ACC112 (cell line): Measurements from ENCODE around the gene USP31.

Experiments
- H2AFZ ChIP-seq: fragments of 200-600 bp; sonication (generic); one replicate; pipeline ENCODE4 v1.6.0; 2017; ENCODE audit warnings: antibody characterized with exemption, low read length; ENCODE audit not compliant: unreplicated experiment
- H3K27ac ChIP-seq: fragments of 200-600 bp; sonication (generic); 2 replicates; pipeline ENCODE4 v1.5.1; 2014; ENCODE audit warnings: low read depth, mild to moderate bottlenecking, antibody characterized with exemption, low read length, moderate library complexity
- H3K27me3 ChIP-seq: fragments of 200-600 bp; sonication (generic); 2 replicates; pipeline ENCODE4 v1.6.1; 2014; ENCODE audit warnings: mild to moderate bottlenecking, antibody characterized with exemption, low read length, moderate library complexity, mixed read lengths; ENCODE audit not compliant: insufficient read depth
- H3K36me3 ChIP-seq: fragments of 200-600 bp; sonication (generic); 2 replicates; pipeline ENCODE4 v1.6.1; 2016; ENCODE audit warnings: mild to moderate bottlenecking, antibody characterized with exemption, low read length, moderate library complexity, mixed read lengths; ENCODE audit not compliant: insufficient read depth
- H3K4me1 ChIP-seq: fragments of 200-600 bp; sonication (generic); one replicate; pipeline ENCODE4 v1.6.1; 2016; ENCODE audit warnings: low read length, mixed read lengths; ENCODE audit not compliant: insufficient read depth, unreplicated experiment, control insufficient read depth
- H3K4me3 ChIP-seq: fragments of 200-600 bp; sonication (generic); 2 replicates; pipeline ENCODE4 v1.5.1; 2014; ENCODE audit warnings: mild to moderate bottlenecking, low read depth, low read length
- H3K79me2 ChIP-seq: fragments of 200-600 bp; sonication (generic); one replicate; pipeline ENCODE4 v1.6.0; 2016; ENCODE audit warnings: low read length; ENCODE audit not compliant: control insufficient read depth, unreplicated experiment, insufficient read depth

USP31 gene

GRCh38 chr16:23040246-23040645 lies 109.0 kb downstream of the USP31 start:
- no peaks in the 10 kb centered on the region for H3K36me3 ChIP-seq
- peaks cover 26% of the 10 kb centered on the region; the same call in 1 of the 2 replicates for H3K27me3 ChIP-seq
- no peaks in the 10 kb centered on the region for H3K79me2 ChIP-seq
- no peaks in the 10 kb centered on the region for H3K4me1 ChIP-seq
- H3K27ac ChIP-seq: no peak overlapping the region
- H2AFZ ChIP-seq: no peak overlapping the region
- no peak overlapping the region for H3K4me3 ChIP-seq

- H3K27ac ChIP-seq: no peak overlapping the region
- H3K4me1 ChIP-seq: no peaks in the 10 kb centered on the region
- H3K4me3 ChIP-seq: no peak overlapping the region
- peaks cover 21% of the 10 kb centered on the region; the same call in 1 of the 2 replicates for H3K27me3 ChIP-seq
- H3K79me2 ChIP-seq: no peaks in the 10 kb centered on the region
- H2AFZ ChIP-seq: no peak overlapping the region
- H3K36me3 ChIP-seq: no peaks in the 10 kb centered on the region
Observed at GRCh38 chr16:23039118-23039517, 110.1 kb downstream of the USP31 start.

GRCh38 chr16:23035240-23035639 lies 114.0 kb downstream of the USP31 start:
- Histone ChIP-seq H2AFZ (no peak overlapping the region), H3K4me3 (no peak overlapping the region), H3K79me2 (no peaks in the 10 kb centered on the region), H3K27ac (no peak overlapping the region), H3K36me3 (no peaks in the 10 kb centered on the region), H3K27me3 (peaks cover 22% of the 10 kb centered on the region; the same call in 1 of the 2 replicates), H3K4me1 (no peaks in the 10 kb centered on the region)

GRCh38 chr16:23031508-23032098 lies 117.6 kb downstream of the USP31 start:
- Histone ChIP-seq H3K79me2 (no peaks in the 10 kb centered on the region), H3K4me3 (no peak overlapping the region), H3K27ac (no peak overlapping the region), H2AFZ (no peak overlapping the region), H3K36me3 (no peaks in the 10 kb centered on the region), H3K27me3 (peaks cover 30% of the 10 kb centered on the region), H3K4me1 (no peaks in the 10 kb centered on the region)

GRCh38 chr16:23029733-23030420 lies 119.4 kb downstream of the USP31 start:
- Histone ChIP-seq H3K27ac (no peak overlapping the region), H3K79me2 (no peaks in the 10 kb centered on the region), H3K4me1 (no peaks in the 10 kb centered on the region), H3K4me3 (no peak overlapping the region), H3K27me3 (peaks cover 36% of the 10 kb centered on the region), H3K36me3 (no peaks in the 10 kb centered on the region), H2AFZ (no peak overlapping the region)

GRCh38 chr16:23027386-23027785 lies 121.9 kb downstream of the USP31 start:
- Histone ChIP-seq H3K27me3 (peaks cover 42% of the 10 kb centered on the region), H3K79me2 (no peaks in the 10 kb centered on the region), H2AFZ (no peak overlapping the region), H3K36me3 (no peaks in the 10 kb centered on the region), H3K27ac (no peak overlapping the region), H3K4me1 (no peaks in the 10 kb centered on the region), H3K4me3 (no peak overlapping the region)

GRCh38 chr16:23026784-23027362 lies 122.4 kb downstream of the USP31 start:
- Histone ChIP-seq H3K27me3 (peaks cover 42% of the 10 kb centered on the region), H3K27ac (no peak overlapping the region), H3K36me3 (no peaks in the 10 kb centered on the region), H3K4me3 (no peak overlapping the region), H3K4me1 (no peaks in the 10 kb centered on the region), H2AFZ (no peak overlapping the region), H3K79me2 (no peaks in the 10 kb centered on the region)

- Histone ChIP-seq H3K79me2 (no peaks in the 10 kb centered on the region), H2AFZ (no peak overlapping the region), H3K36me3 (no peaks in the 10 kb centered on the region), H3K27me3 (peaks cover 40% of the 10 kb centered on the region), H3K4me1 (no peaks in the 10 kb centered on the region), H3K27ac (no peak overlapping the region), H3K4me3 (no peak overlapping the region)
Observed at GRCh38 chr16:23025692-23026307, 123.5 kb downstream of the USP31 start.

- no peak overlapping the region for H2AFZ ChIP-seq
- H3K4me1 ChIP-seq: no peaks in the 10 kb centered on the region
- no peaks in the 10 kb centered on the region for H3K36me3 ChIP-seq
- H3K79me2 ChIP-seq: no peaks in the 10 kb centered on the region
- H3K27ac ChIP-seq: no peak overlapping the region
- H3K27me3 ChIP-seq: peaks cover 29% of the 10 kb centered on the region
- no peak overlapping the region for H3K4me3 ChIP-seq
Observed at GRCh38 chr16:23024044-23024443, 125.2 kb downstream of the USP31 start.

GRCh38 chr16:23020084-23020483 lies 129.2 kb downstream of the USP31 start:
- peaks cover 20% of the 10 kb centered on the region for H3K27me3 ChIP-seq
- no peaks in the 10 kb centered on the region for H3K36me3 ChIP-seq
- H3K27ac ChIP-seq: no peak overlapping the region
- H3K4me3 ChIP-seq: no peak overlapping the region
- no peaks in the 10 kb centered on the region for H3K4me1 ChIP-seq
- no peak overlapping the region for H2AFZ ChIP-seq
- H3K79me2 ChIP-seq: no peaks in the 10 kb centered on the region
